IgD-negative memory B cell (primary cell): ENCODE results near the gene RNF111. TPM values are rescaled to one million over a fixed set of nuclear protein-coding genes. Genes with fewer than 3 reads are reported as not detected.
"Not testable (repeated sequence)": the region's sequence is repeated elsewhere in the genome, so short reads cannot be mapped to it uniquely, and the experiment has no call there.

Source experiments
- H3K27ac Mint-ChIP-seq, 3 donors: one replicate each; pipeline ENCODE4 v1.8.0; 2020 to 2022; ENCODE audit warnings: mild to moderate bottlenecking in 3 of 3, mixed read lengths in 3 of 3, moderate library complexity in 1 of 3
- H3K27me3 Mint-ChIP-seq: one replicate; pipeline ENCODE4 v1.8.0; 2021; ENCODE audit warnings: mixed read lengths
- H3K36me3 Mint-ChIP-seq: one replicate; pipeline ENCODE4 v1.8.0; 2020; ENCODE audit warnings: mild to moderate bottlenecking, mixed read lengths
- H3K4me1 Mint-ChIP-seq, 3 donors: one replicate each; pipeline ENCODE4 v1.8.0; 2020 to 2022; ENCODE audit warnings: mixed read lengths in 3 of 3, mild to moderate bottlenecking in 1 of 3
- H3K4me3 Mint-ChIP-seq, 4 donors: one replicate each; pipeline ENCODE4 v1.8.0; 2020 to 2022; ENCODE audit warnings: mild to moderate bottlenecking in 4 of 4, mixed read lengths in 4 of 4, moderate library complexity in 3 of 4
- H3K9me3 Mint-ChIP-seq, 3 donors: one replicate each; pipeline ENCODE4 v1.8.0; 2020 to 2021; ENCODE audit warnings: mixed read lengths in 3 of 3, mild to moderate bottlenecking in 1 of 3
- polyA plus RNA-seq: library from polyadenylated mRNA; unstranded; fragments of 300-500 nt; fragmentation: Illumina TruSeq; gene quantifications from one replicate; pipeline ENCODE4 v1.2.3, GENCODE V29; 2021

RNF111 gene
- polyA plus RNA-seq, 1 donor from 2014 or later = 25.3 TPM

- H3K36me3 Mint-ChIP-seq = peaks cover 2% of the 10 kb centered on the region
- peaks cover 0 to 7% (median 0%) of the 10 kb centered on the region in 3 donors for H3K4me1 Mint-ChIP-seq
- H3K4me3 Mint-ChIP-seq = no peak overlapping the region
- H3K27me3 Mint-ChIP-seq = no peaks in the 10 kb centered on the region
- H3K9me3 Mint-ChIP-seq = no peaks in the 10 kb centered on the region
- H3K27ac Mint-ChIP-seq = no peak overlapping the region
These were observed 129.3 kb downstream of the RNF111 start for GRCh38 chr15:59116771-59117170.

- H3K4me1 Mint-ChIP-seq = peaks cover 0 to 6% (median 0%) of the 10 kb centered on the region in 3 donors
- no peaks in the 10 kb centered on the region for H3K27me3 Mint-ChIP-seq
- peaks cover 2% of the 10 kb centered on the region for H3K36me3 Mint-ChIP-seq
- no peak overlapping the region for H3K27ac Mint-ChIP-seq
- peaks cover 0 to 2% (median 0%) of the 10 kb centered on the region in 3 donors for H3K9me3 Mint-ChIP-seq
- no peak overlapping the region for H3K4me3 Mint-ChIP-seq
These were observed 132.2 kb downstream of the RNF111 start for GRCh38 chr15:59119625-59120024.

GRCh38 chr15:59120937-59121336 lies 133.5 kb downstream of the RNF111 start:
- Mint-ChIP-seq H3K27me3 (no peaks in the 10 kb centered on the region), H3K36me3 (no peaks in the 10 kb centered on the region), H3K27ac (no peak overlapping the region), H3K9me3 (peaks cover 0 to 2% (median 0%) of the 10 kb centered on the region in 3 donors), H3K4me3 (no peak overlapping the region), H3K4me1 (peaks cover 0 to 6% (median 0%) of the 10 kb centered on the region in 3 donors)

- peaks cover 1 to 6% (median 2%) of the 10 kb centered on the region in 3 donors for H3K9me3 Mint-ChIP-seq
- peaks cover 14 to 18% (median 17%) of the 10 kb centered on the region in 3 donors for H3K4me1 Mint-ChIP-seq
- H3K36me3 Mint-ChIP-seq = peaks cover 1% of the 10 kb centered on the region
- H3K27me3 Mint-ChIP-seq = no peaks in the 10 kb centered on the region
- no peak overlapping the region for H3K27ac Mint-ChIP-seq
- no peak overlapping the region for H3K4me3 Mint-ChIP-seq
These were observed 136.8 kb downstream of the RNF111 start for GRCh38 chr15:59124261-59124660.

- H3K4me3 Mint-ChIP-seq, H3K27me3 Mint-ChIP-seq, H3K27ac Mint-ChIP-seq, H3K36me3 Mint-ChIP-seq: not testable (repeated sequence)
- H3K4me1 Mint-ChIP-seq = peaks cover 14 to 18% (median 17%) of the 10 kb centered on the region in 3 donors
- H3K9me3 Mint-ChIP-seq = peaks cover 2 to 15% (median 6%) of the 10 kb centered on the region in 3 donors
These were observed 138.2 kb downstream of the RNF111 start for GRCh38 chr15:59125683-59126082.

GRCh38 chr15:59127255-59127654 lies 139.8 kb downstream of the RNF111 start:
- peak overlapping the region in 1 of 3 donors; percentile 1 for H3K27ac Mint-ChIP-seq
- peaks cover 2 to 15% (median 6%) of the 10 kb centered on the region in 3 donors for H3K9me3 Mint-ChIP-seq
- not testable (repeated sequence) for H3K36me3 Mint-ChIP-seq, H3K27me3 Mint-ChIP-seq
- peak overlapping the region in 2 of 4 donors; percentile 0 to 30 for H3K4me3 Mint-ChIP-seq
- peaks cover 14 to 18% (median 17%) of the 10 kb centered on the region in 3 donors for H3K4me1 Mint-ChIP-seq

GRCh38 chr15:59131456-59131855 lies 144.0 kb downstream of the RNF111 start:
- peaks cover 9% of the 10 kb centered on the region for H3K36me3 Mint-ChIP-seq
- no peaks in the 10 kb centered on the region for H3K27me3 Mint-ChIP-seq
- no peak overlapping the region for H3K4me3 Mint-ChIP-seq
- peaks cover 0 to 15% (median 4%) of the 10 kb centered on the region in 3 donors for H3K9me3 Mint-ChIP-seq
- H3K27ac Mint-ChIP-seq = no peak overlapping the region
- peaks cover 14 to 18% (median 17%) of the 10 kb centered on the region in 3 donors for H3K4me1 Mint-ChIP-seq

- Mint-ChIP-seq H3K4me1 (peaks cover 13 to 17% (median 16%) of the 10 kb centered on the region in 3 donors), H3K27ac (no peak overlapping the region), H3K27me3 (no peaks in the 10 kb centered on the region), H3K9me3 (peaks cover 0 to 15% (median 3%) of the 10 kb centered on the region in 3 donors), H3K36me3 (peaks cover 9% of the 10 kb centered on the region), H3K4me3 (no peak overlapping the region)
These were observed 144.6 kb downstream of the RNF111 start for GRCh38 chr15:59131969-59132562.

- H3K4me1 Mint-ChIP-seq = peaks cover 5 to 8% (median 5%) of the 10 kb centered on the region in 3 donors
- peaks cover 7% of the 10 kb centered on the region for H3K36me3 Mint-ChIP-seq
- no peak overlapping the region for H3K27ac Mint-ChIP-seq
- H3K27me3 Mint-ChIP-seq = no peaks in the 10 kb centered on the region
- H3K9me3 Mint-ChIP-seq = peaks cover 0 to 15% (median 0%) of the 10 kb centered on the region in 3 donors
- H3K4me3 Mint-ChIP-seq = no peak overlapping the region
These were observed 146.5 kb downstream of the RNF111 start for GRCh38 chr15:59133929-59134427.

- Mint-ChIP-seq H3K27ac (peak overlapping the region in 2 of 3 donors; percentile 63 to 79), H3K4me3 (no peak overlapping the region), H3K4me1 (peaks cover 4 to 8% (median 8%) of the 10 kb centered on the region in 3 donors), H3K9me3 (no peaks in the 10 kb centered on the region), H3K36me3 (peaks cover 7% of the 10 kb centered on the region), H3K27me3 (no peaks in the 10 kb centered on the region)
These were observed 150.1 kb downstream of the RNF111 start for GRCh38 chr15:59137566-59137965.

- Mint-ChIP-seq H3K27ac (peak overlapping the region in 1 of 3 donors; percentile 79), H3K27me3 (no peaks in the 10 kb centered on the region), H3K4me3 (peak overlapping the region in 1 of 4 donors; percentile 41), H3K9me3 (no peaks in the 10 kb centered on the region), H3K36me3 (peaks cover 4% of the 10 kb centered on the region), H3K4me1 (peaks cover 4 to 8% (median 8%) of the 10 kb centered on the region in 3 donors)
These were observed 150.8 kb downstream of the RNF111 start for GRCh38 chr15:59138243-59138642.

GRCh38 chr15:59140422-59141226 lies 153.2 kb downstream of the RNF111 start:
- H3K9me3 Mint-ChIP-seq = no peaks in the 10 kb centered on the region
- no peaks in the 10 kb centered on the region for H3K27me3 Mint-ChIP-seq
- peaks cover 4% of the 10 kb centered on the region for H3K36me3 Mint-ChIP-seq
- H3K4me3 Mint-ChIP-seq = no peak overlapping the region
- peak overlapping the region in 1 of 3 donors; percentile 16 for H3K27ac Mint-ChIP-seq
- peaks cover 4 to 8% (median 8%) of the 10 kb centered on the region in 3 donors for H3K4me1 Mint-ChIP-seq

GRCh38 chr15:59143281-59143680 lies 155.8 kb downstream of the RNF111 start:
- Mint-ChIP-seq H3K9me3 (no peaks in the 10 kb centered on the region), H3K36me3 (no peaks in the 10 kb centered on the region), H3K4me1 (peaks cover 0 to 4% (median under 1%) of the 10 kb centered on the region in 3 donors), H3K27me3 (no peaks in the 10 kb centered on the region), H3K27ac (no peak overlapping the region), H3K4me3 (no peak overlapping the region)

- not testable (repeated sequence) for H3K9me3 Mint-ChIP-seq, H3K4me3 Mint-ChIP-seq, H3K36me3 Mint-ChIP-seq, H3K27me3 Mint-ChIP-seq, H3K4me1 Mint-ChIP-seq, H3K27ac Mint-ChIP-seq
These were observed 157.1 kb downstream of the RNF111 start for GRCh38 chr15:59144594-59144993.
